GM04504 (cell line): ENCODE measurements around the gene ISYNA1.
A peak's percentile ranks its signal among the peaks of the same experiment; 100 is the strongest.

ENCODE experiments used
- DNase-seq: peaks from one replicate; pipeline ENCODE4 v3.0.0-alpha.2; 2012; ENCODE audit warnings: low read depth

Gene ISYNA1

GRCh38 chr19:18392417-18392816, 45.5 kb downstream of the ISYNA1 start:
- no peak for DNase-seq

- no peak for DNase-seq
Observed at GRCh38 chr19:18391509-18392075, 46.3 kb downstream of the ISYNA1 start.

GRCh38 chr19:18390065-18390907, 47.6 kb downstream of the ISYNA1 start:
- no peak for DNase-seq

- no peak for DNase-seq
Observed at GRCh38 chr19:18389726-18390064, 48.2 kb downstream of the ISYNA1 start.

GRCh38 chr19:18388960-18389725, 48.8 kb downstream of the ISYNA1 start:
- DNase-seq = no peak

- DNase-seq = no peak
Observed at GRCh38 chr19:18388100-18388959, 49.6 kb downstream of the ISYNA1 start.

- peak; percentile 47 for DNase-seq
Observed at GRCh38 chr19:18386543-18387271, 51.2 kb downstream of the ISYNA1 start.

- peak; percentile 92 for DNase-seq
Observed at GRCh38 chr19:18385675-18386542, 52.0 kb downstream of the ISYNA1 start, which contains the start of gene GDF15. Gene GDF15 (plus strand): TSS chr19:18386158. CDS start chr19:18386190, 32 bp downstream.

GRCh38 chr19:18385359-18385674, 52.6 kb downstream of the ISYNA1 start:
- DNase-seq = no peak

GRCh38 chr19:18384775-18385174, 53.2 kb downstream of the ISYNA1 start:
- no peak for DNase-seq
